AG04450 (cell line): Measurements from ENCODE around the gene MEGF6. TPM values are rescaled to one million over a fixed set of nuclear protein-coding genes. Genes with fewer than 3 reads are reported as not detected.

Experiments used
- CTCF ChIA-PET: fragments of 300-600, 350-600 bp; formaldehyde crosslinking; extraction: SDS; loops from one replicate; lab custom pipeline; 2022; ENCODE audit warnings: antibody characterized with exemption, inconsistent platforms; lab: Charles Lee
- POLR2A ChIA-PET: fragments of 350-600 bp; formaldehyde crosslinking; extraction: SDS; loops from one replicate; lab custom pipeline; 2021; ENCODE audit warnings: antibody characterized with exemption, inconsistent platforms; lab: Yijun Ruan, JAX
- DNase-seq: peaks from one replicate; pipeline ENCODE4 v3.0.0-alpha.2; 2011; ENCODE audit warnings: low read depth, low spot score
- H3K27ac ChIP-seq: one replicate; pipeline ENCODE4 v1.5.1; 2012; ENCODE audit warnings: low read depth, low read length, control low read depth
- H3K27me3 ChIP-seq: one replicate; pipeline ENCODE4 v1.6.0; 2012; ENCODE audit warnings: low read length; ENCODE audit not compliant: control insufficient read depth, insufficient read depth
- H3K4me3 ChIP-seq: 2 replicates; pipeline ENCODE4 v1.5.1; 2011; ENCODE audit warnings: mild to moderate bottlenecking, low read depth, low read length, control low read depth
- H3K9me3 ChIP-seq: 2 replicates; pipeline ENCODE4 v1.5.1; 2012; ENCODE audit warnings: low read length; ENCODE audit not compliant: control insufficient read depth, insufficient read depth
- CTCF ChIP-seq: IDR thresholded peaks from 2 replicates; pipeline ENCODE4 v1.5.1; 2011; ENCODE audit warnings: low read depth, low read length, control low read depth, inconsistent platforms
- polyA plus RNA-seq: library from polyadenylated mRNA; depleted of rRNA; stranded (reverse); fragments of >200 nt; gene quantifications from 2 replicates; pipeline ENCODE4 v1.2.3, GENCODE V29; 2011

MEGF6 gene
- polyA plus RNA-seq, 1 experiment, result 0.45 TPM

- CTCF ChIA-PET, result interaction anchor here (1.4 kb wide), 1 partner anchor 9 kb away, joined by 3 read pairs; no protein-coding TSS in a partner anchor
- Histone ChIP-seq H3K27ac (no peak overlapping the region), H3K4me3 (no peak overlapping the region), H3K9me3 (no peaks in the 10 kb centered on the region; the same call in 1 of the 2 replicates), H3K27me3 (peaks cover 28% of the 10 kb centered on the region)
- POLR2A ChIA-PET, result no interaction called here
- TF ChIP-seq CTCF, result no peak
- DNase-seq, result no peak
These were observed 6.1 kb downstream of the MEGF6 start for GRCh38 chr1:3604997-3605823.

GRCh38 chr1:3604468-3604974 is 6.8 kb downstream of the MEGF6 start:
- Histone ChIP-seq H3K4me3 (no peak overlapping the region), H3K9me3 (no peaks in the 10 kb centered on the region; the same call in 1 of the 2 replicates), H3K27me3 (peaks cover 23% of the 10 kb centered on the region), H3K27ac (no peak overlapping the region)
- ChIA-PET CTCF (interaction anchor here (1.4 kb wide), 1 partner anchor 10 kb away, joined by 3 read pairs; no protein-coding TSS in a partner anchor), POLR2A (no interaction called here)
- TF ChIP-seq CTCF, result no peak
- no peak for DNase-seq

GRCh38 chr1:3603571-3604467 is 7.5 kb downstream of the MEGF6 start:
- Histone ChIP-seq H3K4me3 (no peak overlapping the region), H3K9me3 (no peaks in the 10 kb centered on the region; the same call in 1 of the 2 replicates), H3K27ac (no peak overlapping the region), H3K27me3 (peaks cover 20% of the 10 kb centered on the region)
- DNase-seq, result no peak
- no peak for TF ChIP-seq CTCF
- ChIA-PET POLR2A (no interaction called here), CTCF (interaction anchor here (0.6 to 1.4 kb wide), 2 partner anchors 11 to 15 kb away, joined by 3 read pairs; no protein-coding TSS in a partner anchor)

GRCh38 chr1:3603156-3603555 is 8.2 kb downstream of the MEGF6 start:
- Histone ChIP-seq H3K9me3 (no peaks in the 10 kb centered on the region; the same call in 1 of the 2 replicates), H3K27ac (no peak overlapping the region), H3K4me3 (no peak overlapping the region), H3K27me3 (peaks cover 21% of the 10 kb centered on the region)
- no peak for TF ChIP-seq CTCF
- POLR2A ChIA-PET, result no interaction called here
- CTCF ChIA-PET, result interaction anchor here (0.6 kb wide), 1 partner anchor 16 kb away, joined by 3 read pairs; no protein-coding TSS in a partner anchor
- DNase-seq, result no peak
